GM12874 (cell line): ENCODE data around the gene ANO7.

Experiments
- TF ChIP-seq, protein P1 (sequence below): IDR thresholded peaks from 2 replicates; pipeline ENCODE4 v1.5.1; 2011; ENCODE audit warnings: low read depth, mild to moderate bottlenecking, control low read depth, low read length, moderate library complexity; ENCODE audit not compliant: insufficient read depth

Gene ANO7

DNA sequence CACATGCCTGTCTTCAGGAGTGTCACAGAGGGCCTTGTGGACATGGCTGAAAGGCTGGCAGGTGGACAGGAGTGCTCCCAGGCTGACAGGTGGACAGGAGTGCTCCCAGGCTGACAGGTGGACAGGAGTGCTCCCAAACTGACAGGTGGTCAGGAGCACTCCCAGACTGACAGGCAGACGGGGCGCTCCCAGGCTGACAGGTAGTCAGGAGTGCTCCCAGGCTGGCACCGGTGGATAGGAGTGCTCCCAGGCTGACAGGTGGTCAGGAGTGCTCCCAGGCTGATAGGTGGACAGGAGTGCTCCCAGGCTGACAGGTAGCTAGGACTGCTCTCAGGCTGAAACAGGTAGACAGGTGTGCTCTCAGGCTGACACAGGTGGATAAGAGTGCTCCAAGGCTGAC lies 16.6 kb downstream of the ANO7 start:
- TF ChIP-seq, protein P1, sequence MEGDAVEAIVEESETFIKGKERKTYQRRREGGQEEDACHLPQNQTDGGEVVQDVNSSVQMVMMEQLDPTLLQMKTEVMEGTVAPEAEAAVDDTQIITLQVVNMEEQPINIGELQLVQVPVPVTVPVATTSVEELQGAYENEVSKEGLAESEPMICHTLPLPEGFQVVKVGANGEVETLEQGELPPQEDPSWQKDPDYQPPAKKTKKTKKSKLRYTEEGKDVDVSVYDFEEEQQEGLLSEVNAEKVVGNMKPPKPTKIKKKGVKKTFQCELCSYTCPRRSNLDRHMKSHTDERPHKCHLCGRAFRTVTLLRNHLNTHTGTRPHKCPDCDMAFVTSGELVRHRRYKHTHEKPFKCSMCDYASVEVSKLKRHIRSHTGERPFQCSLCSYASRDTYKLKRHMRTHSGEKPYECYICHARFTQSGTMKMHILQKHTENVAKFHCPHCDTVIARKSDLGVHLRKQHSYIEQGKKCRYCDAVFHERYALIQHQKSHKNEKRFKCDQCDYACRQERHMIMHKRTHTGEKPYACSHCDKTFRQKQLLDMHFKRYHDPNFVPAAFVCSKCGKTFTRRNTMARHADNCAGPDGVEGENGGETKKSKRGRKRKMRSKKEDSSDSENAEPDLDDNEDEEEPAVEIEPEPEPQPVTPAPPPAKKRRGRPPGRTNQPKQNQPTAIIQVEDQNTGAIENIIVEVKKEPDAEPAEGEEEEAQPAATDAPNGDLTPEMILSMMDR = no peak

DNA sequence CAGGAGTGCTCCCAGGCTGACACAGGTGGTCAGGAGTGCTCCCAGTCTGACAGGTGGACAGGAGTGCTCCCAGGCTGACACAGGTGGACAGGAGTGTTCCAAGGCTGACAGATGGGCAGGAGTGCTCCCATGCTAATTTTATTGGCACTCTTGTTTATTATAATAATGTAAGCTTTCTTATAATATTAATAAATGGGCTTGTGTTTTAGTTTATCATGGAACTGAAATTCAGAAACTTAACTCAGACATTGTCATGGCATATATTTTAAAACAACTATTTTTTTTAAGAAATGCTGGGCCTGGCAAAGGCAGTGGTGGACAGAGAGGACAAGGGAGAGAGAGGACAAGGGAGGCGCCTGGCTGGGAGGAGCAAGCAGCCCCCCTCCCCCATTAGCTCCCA lies 18.7 kb downstream of the ANO7 start:
- TF ChIP-seq, protein P1 = no peak

DNA sequence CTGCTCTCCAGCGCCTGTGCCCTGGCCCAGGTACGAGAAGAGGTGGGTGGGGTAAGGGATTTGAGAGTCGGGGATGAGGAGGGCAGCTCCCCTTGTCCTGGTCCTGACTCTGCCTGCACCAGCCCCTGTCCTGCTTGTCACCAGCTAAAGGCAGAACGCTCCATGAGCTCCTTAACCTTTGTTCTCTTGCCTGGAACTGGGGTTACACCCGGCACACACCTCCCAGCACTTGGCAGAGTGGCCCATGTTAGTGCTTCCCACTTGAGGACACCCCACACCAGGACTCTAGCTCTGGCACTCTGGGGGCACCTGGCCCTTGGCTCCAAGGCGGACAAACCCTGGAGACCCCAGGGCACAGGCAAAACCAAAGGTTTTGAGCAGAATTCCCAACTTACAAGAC lies 19.2 kb downstream of the ANO7 start:
- TF ChIP-seq, protein P1 = no peak

DNA sequence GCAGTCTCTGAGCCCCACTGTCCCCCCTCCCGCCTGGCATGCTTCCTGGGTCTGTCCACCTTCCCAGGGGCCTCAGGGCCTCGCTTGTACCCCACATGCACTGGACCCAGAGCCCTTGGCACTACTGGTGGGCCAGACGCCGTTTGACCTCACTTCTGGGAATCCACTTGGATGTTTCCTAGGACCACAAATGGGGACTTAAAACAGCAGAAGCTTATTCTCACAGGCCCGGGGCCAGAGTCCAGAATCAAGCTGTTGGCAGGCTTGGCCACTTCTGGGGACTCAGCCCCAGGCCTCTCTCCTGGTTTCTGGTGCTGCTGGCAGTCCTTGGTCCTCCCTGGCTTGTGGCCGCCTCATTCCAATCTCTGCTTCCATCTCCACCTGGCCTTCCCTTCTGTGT lies 19.6 kb downstream of the ANO7 start:
- TF ChIP-seq, protein P1 = no peak

DNA sequence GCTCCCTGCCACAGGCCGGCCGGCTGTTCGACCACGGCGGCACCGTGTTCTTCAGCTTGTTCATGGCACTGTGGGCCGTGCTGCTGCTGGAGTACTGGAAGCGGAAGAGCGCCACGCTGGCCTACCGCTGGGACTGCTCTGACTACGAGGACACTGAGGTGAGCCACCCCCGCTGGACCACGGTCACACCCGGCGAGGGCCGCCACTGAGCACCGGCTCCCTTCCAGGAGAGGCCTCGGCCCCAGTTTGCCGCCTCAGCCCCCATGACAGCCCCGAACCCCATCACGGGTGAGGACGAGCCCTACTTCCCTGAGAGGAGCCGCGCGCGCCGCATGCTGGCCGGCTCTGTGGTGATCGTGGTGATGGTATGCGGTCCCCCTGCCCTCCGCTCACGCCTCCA lies 20.8 kb downstream of the ANO7 start:
- TF ChIP-seq, protein P1 = no peak

DNA sequence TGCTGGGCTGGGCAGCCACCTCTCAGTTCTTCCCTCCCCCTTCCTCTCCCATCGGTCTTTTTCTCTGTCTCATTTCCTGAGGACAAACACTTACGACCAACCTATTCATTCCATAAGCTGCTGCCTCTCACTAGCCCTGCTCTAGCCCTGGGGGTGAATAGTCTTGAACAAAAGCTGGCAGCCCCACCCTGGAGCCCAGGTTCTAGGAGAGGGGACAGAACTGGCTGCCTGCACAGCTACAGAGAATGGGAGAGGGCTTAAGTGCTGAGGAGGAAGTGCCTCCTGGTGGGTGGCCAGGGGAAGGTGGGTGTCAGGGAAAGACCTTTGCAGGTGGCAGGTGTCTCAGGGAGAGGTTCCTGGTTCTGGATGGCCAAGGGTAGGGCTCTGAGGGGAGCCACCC lies 22.8 kb downstream of the ANO7 start:
- TF ChIP-seq, protein P1 = no peak

DNA sequence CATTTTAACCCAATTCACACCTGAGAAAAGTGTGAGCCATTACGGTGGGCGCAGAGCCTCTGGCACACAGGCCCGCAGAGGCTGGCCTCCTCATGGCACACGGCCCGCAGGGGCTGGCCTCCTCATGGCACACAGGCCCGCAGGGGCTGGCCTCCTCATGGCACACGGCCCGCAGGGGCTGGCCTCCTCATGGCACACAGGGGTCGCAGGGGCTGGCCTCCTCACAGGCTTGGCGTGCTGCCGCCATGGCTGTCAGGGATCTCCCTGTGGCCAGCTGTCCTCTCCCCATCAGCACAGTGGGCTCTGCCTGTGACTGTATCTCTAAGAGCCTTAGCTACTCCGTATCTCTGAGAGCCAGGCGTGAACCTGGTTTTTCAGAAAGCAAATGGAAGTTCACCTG lies 24.6 kb downstream of the ANO7 start:
- TF ChIP-seq, protein P1 = no peak

DNA sequence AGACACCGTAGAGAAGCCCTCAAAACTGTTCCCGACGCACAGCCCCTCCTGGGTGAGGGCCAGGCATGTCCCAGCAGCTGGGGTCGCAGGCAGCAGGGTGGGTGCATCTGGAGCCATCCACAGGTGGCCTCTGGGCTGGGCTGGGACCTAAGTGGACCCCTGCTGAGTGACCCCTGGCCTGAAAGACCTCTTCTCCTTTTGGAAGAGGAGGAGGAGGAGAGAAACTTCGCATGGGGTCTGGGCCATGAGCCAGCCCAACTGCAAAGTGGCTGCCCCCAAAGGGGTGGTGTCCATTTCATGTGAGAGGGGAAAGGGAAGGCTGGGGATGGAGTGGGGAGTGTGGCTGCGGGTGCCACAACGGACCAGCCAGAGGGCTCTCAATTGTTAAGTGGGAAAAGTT lies 25.1 kb downstream of the ANO7 start:
- TF ChIP-seq, protein P1 = no peak
